K562 (cell line): ENCODE data around the gene CLSTN2. TPM values are rescaled to one million over a fixed set of nuclear protein-coding genes. Genes with fewer than 3 reads are reported as not detected.

ENCODE experiments used
- ATAC-seq: fragments of 200-7000 bp; cut with Tn5 transposase; 3 replicates; pipeline ENCODE4 v1.9.1; 2020; ENCODE audit warnings: moderate library complexity
- BruUV-seq: library from RNA; stranded (reverse); fragments of 400-500 nt; replicated peaks from 2 replicates; lab custom pipeline; 2021; lab: Mats Ljungman, UMichigan
- CTCF ChIA-PET: fragments of 300-600 bp; formaldehyde crosslinking; extraction: SDS; loops from one replicate; lab custom pipeline; 2021; ENCODE audit warnings: low intra/inter-chr PET ratio; lab: Yijun Ruan, JAX
- POLR2A ChIA-PET: fragments of 300-600, 350-650 bp; sonication (Branson Sonifier 250); formaldehyde crosslinking; extraction: SDS; loops from one replicate; lab custom pipeline; 2021; ENCODE audit warnings: antibody characterized with exemption, inconsistent platforms; lab: Yijun Ruan, JAX
- DNase-seq, 4 experiments: peaks; one replicate each; pipeline versions ENCODE4 v3.0.0 to v3.0.0-alpha.2; 2011 to 2018; ENCODE audit warnings: low spot score in 3 of 4, mixed read lengths in 3 of 4; ENCODE audit errors: extremely low read depth in 1 of 4
- FAIRE-seq: peaks from 2 replicates; lab custom pipeline; 2011; peaks lifted over from hg19 to GRCh38; lab: Jason Lieb, UNC
- H2AFZ ChIP-seq: 2 replicates; pipeline ENCODE4 v1.6.0; 2011; ENCODE audit warnings: low read depth, low read length, control low read depth, inconsistent platforms
- H3K27ac ChIP-seq: fragments of 200-600 bp; 3 replicates; pipeline ENCODE4 v1.8.0; 2011; ENCODE audit warnings: low read depth, mild to moderate bottlenecking, control low read depth, inconsistent platforms, low read length, moderate library complexity, mixed read lengths; ENCODE audit errors: extremely low read depth
- H3K27me3 ChIP-seq, 2 experiments: fragments of 300-600 bp in 1 of 2; 2 replicates in 1 of 2; 3 replicates in 1 of 2; pipeline versions ENCODE4 v1.6.0 to v1.8.0; 2011; ENCODE audit warnings: inconsistent platforms in 2 of 2, low read length in 2 of 2, mild to moderate bottlenecking in 1 of 2, mixed read lengths in 1 of 2, moderate library complexity in 1 of 2; ENCODE audit not compliant: control insufficient read depth in 2 of 2, insufficient read depth in 2 of 2
- H3K36me3 ChIP-seq: fragments of 300-600 bp; 3 replicates; pipeline ENCODE4 v1.8.0; 2011; ENCODE audit warnings: mild to moderate bottlenecking, low read length, inconsistent platforms; ENCODE audit not compliant: control insufficient read depth, insufficient read depth
- H3K4me1 ChIP-seq, 2 experiments: fragments of 200-600 bp in 1 of 2; replicated peaks in 1 of 2; 2 replicates in 1 of 2; 3 replicates in 1 of 2; pipeline versions ENCODE4 v1.5.1 to v1.8.0; 2011; ENCODE audit warnings: inconsistent platforms in 2 of 2, low read length in 2 of 2, mild to moderate bottlenecking in 1 of 2, mixed read lengths in 1 of 2, moderate library complexity in 1 of 2; ENCODE audit not compliant: control insufficient read depth in 2 of 2, insufficient read depth in 2 of 2
- H3K4me2 ChIP-seq: 2 replicates; pipeline ENCODE4 v1.6.1; 2011; ENCODE audit warnings: low read length, control low read depth, inconsistent platforms, mixed read lengths; ENCODE audit not compliant: insufficient read depth
- H3K4me3 ChIP-seq: fragments of 200-600 bp; sonication (generic), shearing (Covaris generic); 2 replicates; pipeline ENCODE4 v1.5.1; 2016; ENCODE audit warnings: control low read depth, inconsistent platforms
- H3K79me2 ChIP-seq: fragments of 200-600 bp; 3 replicates; pipeline ENCODE4 v1.8.0; 2011; ENCODE audit warnings: low read length, inconsistent platforms; ENCODE audit not compliant: control insufficient read depth, insufficient read depth
- H3K9ac ChIP-seq, 2 experiments: 2 replicates each; pipeline versions ENCODE4 v1.6.0 to v1.6.1; 2011; ENCODE audit warnings: low read depth in 2 of 2, low read length in 2 of 2, control low read depth in 1 of 2, inconsistent platforms in 1 of 2, mild to moderate bottlenecking in 1 of 2, mixed read lengths in 1 of 2; ENCODE audit not compliant: insufficient read depth in 1 of 2
- H3K9me1 ChIP-seq: one replicate; pipeline ENCODE4 v1.6.0; 2011; ENCODE audit warnings: inconsistent platforms, mild to moderate bottlenecking, low read length, moderate library complexity; ENCODE audit not compliant: control insufficient read depth, insufficient read depth
- H3K9me3 ChIP-seq: replicated peaks from 2 replicates; pipeline ENCODE4 v1.5.1; 2011; ENCODE audit warnings: low read depth, low read length, inconsistent platforms; ENCODE audit not compliant: control insufficient read depth, insufficient read depth
- H4K20me1 ChIP-seq: replicated peaks from 2 replicates; pipeline ENCODE4 v1.6.1; 2011; ENCODE audit warnings: low read length, inconsistent platforms, mixed read lengths; ENCODE audit not compliant: control insufficient read depth, insufficient read depth
- BDP1 ChIP-seq: IDR thresholded peaks from 3 replicates; pipeline ENCODE4 v1.6.1; 2011; ENCODE audit not compliant: insufficient read length, insufficient read depth
- CHD1 ChIP-seq: fragments of 200-600 bp; sonication (generic); IDR thresholded peaks from one replicate; pipeline ENCODE4 v1.6.1; 2012; ENCODE audit warnings: mild to moderate bottlenecking, moderate library complexity, low read length, inconsistent platforms
- DNMT1 ChIP-seq: fragments of 450-650 bp; IDR thresholded peaks from 2 replicates; pipeline ENCODE4 v1.6.1; 2016; ENCODE audit warnings: antibody characterized with exemption, mild to moderate bottlenecking
- ESRRA ChIP-seq: fragments of 450-650 bp; IDR thresholded peaks from 2 replicates; pipeline ENCODE4 v1.6.1; 2014; ENCODE audit warnings: low read depth, mild to moderate bottlenecking, moderate library complexity, borderline replicate concordance
- JUNB ChIP-seq: fragments of 450-650 bp; formaldehyde crosslinking; conservative IDR thresholded peaks from 2 replicates; pipeline ENCODE4 v1.4.0; 2020; ENCODE audit warnings: mild to moderate bottlenecking
- MTF1 ChIP-seq: fragments of 250-450 bp; sonication (Bioruptor Pico); IDR thresholded peaks from 2 replicates; pipeline ENCODE4 v1.9.0; 2021; ENCODE audit warnings: moderate library complexity, mild to moderate bottlenecking, inconsistent platforms, borderline replicate concordance
- NFE2 ChIP-seq: IDR thresholded peaks from 2 replicates; pipeline ENCODE4 v1.6.1; 2014; ENCODE audit warnings: antibody characterized with exemption, low read depth
- PREB ChIP-seq: sonication (generic); formaldehyde crosslinking; IDR thresholded peaks from 2 replicates; pipeline ENCODE4 v1.8.1; 2023; ENCODE audit warnings: mild to moderate bottlenecking, missing genetic modification reagents
- TFAM ChIP-seq: fragments of 250-450 bp; sonication (Bioruptor Pico); conservative IDR thresholded peaks from 2 replicates; pipeline ENCODE4 v1.5.0; 2021; ENCODE audit warnings: mild to moderate bottlenecking, moderate library complexity
- ZBED1 ChIP-seq: IDR thresholded peaks from 2 replicates; pipeline ENCODE4 v1.6.1; 2014
- ZEB2 ChIP-seq: fragments of 450-650 bp; IDR thresholded peaks from 2 replicates; pipeline ENCODE4 v1.6.1; 2016
- ZNF3 ChIP-seq: fragments of 250-450 bp; sonication (Bioruptor Pico); IDR thresholded peaks from 2 replicates; pipeline ENCODE4 v1.5.0; 2021; ENCODE audit warnings: mild to moderate bottlenecking, moderate library complexity
- ZNF324 ChIP-seq: fragments of 250-450 bp; sonication (Bioruptor Pico); IDR thresholded peaks from 2 replicates; pipeline ENCODE4 v1.4.0; 2020; ENCODE audit warnings: mild to moderate bottlenecking
- WGBS: fragments of 100-300 bp; shearing (Covaris generic); methylation state at CpG from one replicate; pipeline ENCODE4 v1.1.6; 2016; ENCODE audit warnings: low coverage, mixed read lengths; ENCODE audit not compliant: insufficient coverage; ENCODE audit errors: missing lambda C conversion rate; 5-methylcytosine and 5-hydroxymethylcytosine counted together
- in situ Hi-C: fragments of 300-500 bp; cut with MboI; formaldehyde crosslinking; loops from 4 replicates; pipeline ENCODE4 v1.15.0; 2018; ENCODE audit warnings: inconsistent platforms, mixed read lengths
- intact Hi-C: fragments of 100-400 bp; cut with micrococcal nuclease; formaldehyde crosslinking; loops from 2 replicates; pipeline ENCODE4 v1.14.2; 2022
- polyA plus RNA-seq, 8 experiments: library from polyadenylated mRNA; depleted of rRNA in 4 of 8; stranded (reverse) in 5 of 8; unstranded in 3 of 8; fragments of >200 nt; fragmentation: Nextera tagmentation in 2 of 8; fragmentation: Illumina TruSeq in 1 of 8; extraction: Ambion mirVana in 2 of 8; extraction: Trizol in 1 of 8; gene quantifications; 2 replicates each; pipeline versions ENCODE4 v1.2.1 to v1.2.3, GENCODE V29; 2011 to 2014; ENCODE audit warnings: inconsistent platforms in 1 of 8, missing spikeins in 1 of 8
- total RNA-seq, 7 experiments: library from RNA; depleted of rRNA in 6 of 7; stranded (reverse); fragments of >200 nt in 6 of 7; fragmentation: Illumina TruSeq in 2 of 7; extraction: Trizol in 2 of 7; gene quantifications; 2 replicates each; pipeline versions ENCODE4 v1.2.1 to v1.2.3, GENCODE V29; 2011 to 2021; ENCODE audit warnings: low replicate concordance in 1 of 7
- TF ChIP-seq, protein P1 (sequence below): fragments of 250-450 bp; sonication (Bioruptor Pico); IDR thresholded peaks from 2 replicates; pipeline ENCODE4 v1.8.0; 2022; ENCODE audit warnings: moderate library complexity, mild to moderate bottlenecking, inconsistent platforms
- TF ChIP-seq, protein P2 (sequence below): sonication (generic); formaldehyde crosslinking; IDR thresholded peaks from 2 replicates; pipeline ENCODE4 v1.8.0; 2023; ENCODE audit warnings: mild to moderate bottlenecking, missing genetic modification reagents

Gene CLSTN2
- total and polyA plus RNA-seq, 9 of the 15 experiments (the other 6 are each of a cell fraction or from before 2014, with no cell fraction given) = 0.02 to 0.04 (median 0.04) TPM; not detected in 6

- CTCF ChIA-PET = no interaction called here
- ATAC-seq (no peak), FAIRE-seq (no peak), DNase-seq (no peak)
- in situ Hi-C loops (no loop called here), intact Hi-C loops (no loop called here)
- Histone ChIP-seq H3K9ac (no peak overlapping the region), H4K20me1 (no peaks in the 10 kb centered on the region; the same call in 1 of the 2 replicates), H3K4me3 (no peak overlapping the region), H3K4me1 (no peaks in the 10 kb centered on the region), H3K4me2 (no peak overlapping the region), H3K79me2 (no peaks in the 10 kb centered on the region), H3K27ac (no peak overlapping the region), H3K9me1 (no peaks in the 10 kb centered on the region), H2AFZ (no peak overlapping the region), H3K27me3 (no peaks in the 10 kb centered on the region; a peak in 1 of 5 replicates), H3K9me3 (no peaks in the 10 kb centered on the region), H3K36me3 (no peaks in the 10 kb centered on the region)
- BruUV-seq = no TSS peak
- TF ChIP-seq, protein P1, sequence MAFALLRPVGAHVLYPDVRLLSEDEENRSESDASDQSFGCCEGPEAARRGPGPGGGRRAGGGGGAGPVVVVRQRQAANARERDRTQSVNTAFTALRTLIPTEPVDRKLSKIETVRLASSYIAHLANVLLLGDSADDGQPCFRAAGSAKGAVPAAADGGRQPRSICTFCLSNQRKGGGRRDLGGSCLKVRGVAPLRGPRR = no peak
- TF ChIP-seq ESRRA (no peak), DNMT1 (no peak), JUNB (no peak), ZBED1 (no peak)
- POLR2A ChIA-PET = interaction anchor here (0.6 kb wide), 2 partner anchors 26 to 27 kb away, joined by 3 to 4 read pairs; no protein-coding TSS in a partner anchor
- 2% methylated on average over 5 of the region's 5 CpGs for WGBS
These were observed 499.4 kb downstream of the CLSTN2 start for GRCh38 chr3:140434261-140434905.

- Histone ChIP-seq H3K9ac (no peak overlapping the region), H3K4me3 (no peak overlapping the region), H3K36me3 (no peaks in the 10 kb centered on the region), H4K20me1 (no peaks in the 10 kb centered on the region; the same call in 1 of the 2 replicates), H3K4me1 (no peaks in the 10 kb centered on the region), H3K27ac (no peak overlapping the region), H3K4me2 (no peak overlapping the region), H3K9me1 (no peaks in the 10 kb centered on the region), H3K79me2 (no peaks in the 10 kb centered on the region), H3K9me3 (no peaks in the 10 kb centered on the region), H3K27me3 (no peaks in the 10 kb centered on the region), H2AFZ (no peak overlapping the region)
- intact Hi-C loops (no loop called here), in situ Hi-C loops (no loop called here)
- no TSS peak for BruUV-seq
- ATAC-seq (no peak), FAIRE-seq (no peak), DNase-seq (no peak)
- POLR2A ChIA-PET = no interaction called here
- WGBS = 0% methylated on average over 4 of the region's 4 CpGs
- CTCF ChIA-PET = no interaction called here
- TF ChIP-seq, protein P2, sequence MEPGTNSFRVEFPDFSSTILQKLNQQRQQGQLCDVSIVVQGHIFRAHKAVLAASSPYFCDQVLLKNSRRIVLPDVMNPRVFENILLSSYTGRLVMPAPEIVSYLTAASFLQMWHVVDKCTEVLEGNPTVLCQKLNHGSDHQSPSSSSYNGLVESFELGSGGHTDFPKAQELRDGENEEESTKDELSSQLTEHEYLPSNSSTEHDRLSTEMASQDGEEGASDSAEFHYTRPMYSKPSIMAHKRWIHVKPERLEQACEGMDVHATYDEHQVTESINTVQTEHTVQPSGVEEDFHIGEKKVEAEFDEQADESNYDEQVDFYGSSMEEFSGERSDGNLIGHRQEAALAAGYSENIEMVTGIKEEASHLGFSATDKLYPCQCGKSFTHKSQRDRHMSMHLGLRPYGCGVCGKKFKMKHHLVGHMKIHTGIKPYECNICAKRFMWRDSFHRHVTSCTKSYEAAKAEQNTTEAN (CRISPR knock-in tag) = no peak
- no peak for TF ChIP-seq TFAM (CRISPR knock-in tag)
- TF ChIP-seq CHD1 = no peak
- no peak for TF ChIP-seq BDP1
- TF ChIP-seq ZNF3 = no peak
- no peak for TF ChIP-seq ZNF324 (CRISPR knock-in tag)
- no peak for TF ChIP-seq PREB
- TF ChIP-seq MTF1 (CRISPR knock-in tag) = no peak
- no peak for TF ChIP-seq ZEB2
- TF ChIP-seq NFE2 = no peak
These were observed 501.4 kb downstream of the CLSTN2 start for GRCh38 chr3:140436421-140436820.
